ENCODE measurements around the gene CELF6. TPM values are rescaled to one million over a fixed set of nuclear protein-coding genes. Genes with fewer than 3 reads are reported as not detected.
A peak's percentile ranks its signal among the peaks of the same experiment; 100 is the strongest.

Gene CELF6
- total and polyA plus RNA-seq, 4 donors, result 0.10 to 0.92 (median 0.44) TPM

DNA sequence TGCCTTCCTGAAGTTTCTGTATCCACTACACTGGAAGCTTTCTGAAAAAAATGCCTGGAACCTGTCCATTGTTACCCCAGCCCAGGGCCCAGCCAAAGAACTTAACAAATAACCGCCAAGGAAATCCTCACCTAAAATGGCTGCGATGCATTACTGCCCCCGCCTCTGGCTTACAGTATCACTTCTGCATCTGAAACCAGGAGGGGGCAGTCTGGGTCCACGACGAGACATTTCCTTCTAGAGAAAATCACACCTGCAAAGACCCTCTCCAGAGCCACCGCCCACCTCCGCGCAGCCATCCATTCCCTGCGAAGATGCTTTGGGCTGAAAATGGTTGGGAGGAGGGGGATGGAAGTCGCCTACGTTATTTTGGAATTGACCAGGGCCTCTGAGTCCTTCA lies 22.4 kb upstream of the CELF6 start:
- no peak overlapping the region for H3K4me3 ChIP-seq (ENCODE audit: low read depth in 1 of 3, low read length in 3 of 3)
- TF ChIP-seq, protein P1, sequence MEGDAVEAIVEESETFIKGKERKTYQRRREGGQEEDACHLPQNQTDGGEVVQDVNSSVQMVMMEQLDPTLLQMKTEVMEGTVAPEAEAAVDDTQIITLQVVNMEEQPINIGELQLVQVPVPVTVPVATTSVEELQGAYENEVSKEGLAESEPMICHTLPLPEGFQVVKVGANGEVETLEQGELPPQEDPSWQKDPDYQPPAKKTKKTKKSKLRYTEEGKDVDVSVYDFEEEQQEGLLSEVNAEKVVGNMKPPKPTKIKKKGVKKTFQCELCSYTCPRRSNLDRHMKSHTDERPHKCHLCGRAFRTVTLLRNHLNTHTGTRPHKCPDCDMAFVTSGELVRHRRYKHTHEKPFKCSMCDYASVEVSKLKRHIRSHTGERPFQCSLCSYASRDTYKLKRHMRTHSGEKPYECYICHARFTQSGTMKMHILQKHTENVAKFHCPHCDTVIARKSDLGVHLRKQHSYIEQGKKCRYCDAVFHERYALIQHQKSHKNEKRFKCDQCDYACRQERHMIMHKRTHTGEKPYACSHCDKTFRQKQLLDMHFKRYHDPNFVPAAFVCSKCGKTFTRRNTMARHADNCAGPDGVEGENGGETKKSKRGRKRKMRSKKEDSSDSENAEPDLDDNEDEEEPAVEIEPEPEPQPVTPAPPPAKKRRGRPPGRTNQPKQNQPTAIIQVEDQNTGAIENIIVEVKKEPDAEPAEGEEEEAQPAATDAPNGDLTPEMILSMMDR (IDR thresholded peaks at IDR 0.05; ENCODE audit: low read depth, low read length, missing input control), result peak; percentile 11
- TF ChIP-seq RAD21 (IDR thresholded peaks at IDR 0.05), result peak; percentile 52 to 59
- no peak for TF ChIP-seq JUND (IDR thresholded peaks at IDR 0.05)
- H3K9me3 ChIP-seq (ENCODE audit: control insufficient read depth in 4 of 4, low read length in 3 of 4), result no peaks in the 10 kb centered on the region
- WGBS, result 78% methylated on average over 11 of the region's 11 CpGs
- no peak for DNase-seq (ENCODE audit: low spot score)
- no peak overlapping the region for H3K9ac ChIP-seq (ENCODE audit: low read depth in 1 of 2, low read length in 2 of 2)
- no peaks in the 10 kb centered on the region for H3K4me1 ChIP-seq (ENCODE audit: control insufficient read depth in 4 of 4, insufficient read depth in 4 of 4, low read length in 3 of 4)
- H3K27ac ChIP-seq (ENCODE audit: low read depth in 1 of 2, low read length in 2 of 2), result no peak overlapping the region
- H3K36me3 ChIP-seq (ENCODE audit: control insufficient read depth in 4 of 4, insufficient read depth in 3 of 4, low read depth in 1 of 4, low read length in 3 of 4), result peaks cover 10 to 54% (median 33%) of the 10 kb centered on the region in 4 donors
- H3K27me3 ChIP-seq (ENCODE audit: control insufficient read depth in 4 of 4, insufficient read depth in 4 of 4, low read length in 3 of 4), result no peaks in the 10 kb centered on the region

DNA sequence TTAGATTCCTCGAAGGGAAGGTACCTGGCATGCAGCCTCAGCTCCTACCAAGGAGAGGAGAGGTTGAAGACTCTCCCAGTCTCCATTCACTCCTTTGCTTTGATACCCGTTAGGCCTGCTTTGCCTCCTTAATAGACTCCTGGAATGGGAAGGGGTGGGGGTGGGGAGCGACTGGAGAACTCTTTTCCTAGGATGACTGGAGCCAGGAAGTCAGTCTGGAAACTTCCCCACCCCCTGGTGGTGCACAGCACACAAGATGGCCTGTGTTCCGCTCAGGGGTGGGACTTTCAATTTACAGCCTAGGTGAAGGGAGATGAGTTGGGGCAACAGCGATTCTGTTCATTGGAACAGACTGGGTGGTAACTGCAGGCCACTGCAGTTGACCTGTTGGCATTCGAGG lies 21.4 kb upstream of the CELF6 start:
- peaks cover 10 to 44% (median 26%) of the 10 kb centered on the region in 4 donors for H3K36me3 ChIP-seq (ENCODE audit: control insufficient read depth in 4 of 4, insufficient read depth in 3 of 4, low read depth in 1 of 4, low read length in 3 of 4)

DNA sequence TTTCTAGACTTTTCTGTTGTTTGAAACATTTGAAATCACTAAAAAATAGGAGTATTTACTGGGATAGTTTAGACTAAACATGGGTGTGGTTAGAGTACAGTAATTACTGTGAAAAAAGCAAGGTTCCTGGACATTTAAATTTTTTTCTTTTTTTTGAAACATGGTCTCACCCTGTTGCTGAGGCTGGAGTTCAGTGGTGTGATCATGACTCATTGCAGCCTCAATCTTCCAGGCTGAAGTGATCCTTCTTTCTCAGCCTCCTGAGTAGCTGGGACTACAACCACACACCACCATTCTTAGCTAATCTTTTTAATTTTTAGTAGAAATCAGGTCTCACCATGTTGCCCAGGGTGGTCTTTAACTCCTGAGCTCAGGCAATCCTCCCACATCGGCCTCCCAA lies 20.4 kb upstream of the CELF6 start:
- Histone ChIP-seq H3K27me3 (ENCODE audit: control insufficient read depth in 4 of 4, insufficient read depth in 4 of 4, low read length in 3 of 4) (no peaks in the 10 kb centered on the region), H3K9ac (ENCODE audit: low read depth in 1 of 2, low read length in 2 of 2) (no peak overlapping the region), H3K4me3 (ENCODE audit: low read depth in 1 of 3, low read length in 3 of 3) (no peak overlapping the region), H3K9me3 (ENCODE audit: control insufficient read depth in 4 of 4, low read length in 3 of 4) (no peaks in the 10 kb centered on the region), H3K36me3 (ENCODE audit: control insufficient read depth in 4 of 4, insufficient read depth in 3 of 4, low read depth in 1 of 4, low read length in 3 of 4) (peaks cover 7 to 34% (median 16%) of the 10 kb centered on the region in 4 donors), H3K4me1 (ENCODE audit: control insufficient read depth in 4 of 4, insufficient read depth in 4 of 4, low read length in 3 of 4) (no peaks in the 10 kb centered on the region), H3K27ac (ENCODE audit: low read depth in 1 of 2, low read length in 2 of 2) (no peak overlapping the region)
- WGBS, result 98% methylated on average over 1 of the region's 1 CpG
- DNase-seq (ENCODE audit: low spot score), result no peak
- TF ChIP-seq, protein P2, sequence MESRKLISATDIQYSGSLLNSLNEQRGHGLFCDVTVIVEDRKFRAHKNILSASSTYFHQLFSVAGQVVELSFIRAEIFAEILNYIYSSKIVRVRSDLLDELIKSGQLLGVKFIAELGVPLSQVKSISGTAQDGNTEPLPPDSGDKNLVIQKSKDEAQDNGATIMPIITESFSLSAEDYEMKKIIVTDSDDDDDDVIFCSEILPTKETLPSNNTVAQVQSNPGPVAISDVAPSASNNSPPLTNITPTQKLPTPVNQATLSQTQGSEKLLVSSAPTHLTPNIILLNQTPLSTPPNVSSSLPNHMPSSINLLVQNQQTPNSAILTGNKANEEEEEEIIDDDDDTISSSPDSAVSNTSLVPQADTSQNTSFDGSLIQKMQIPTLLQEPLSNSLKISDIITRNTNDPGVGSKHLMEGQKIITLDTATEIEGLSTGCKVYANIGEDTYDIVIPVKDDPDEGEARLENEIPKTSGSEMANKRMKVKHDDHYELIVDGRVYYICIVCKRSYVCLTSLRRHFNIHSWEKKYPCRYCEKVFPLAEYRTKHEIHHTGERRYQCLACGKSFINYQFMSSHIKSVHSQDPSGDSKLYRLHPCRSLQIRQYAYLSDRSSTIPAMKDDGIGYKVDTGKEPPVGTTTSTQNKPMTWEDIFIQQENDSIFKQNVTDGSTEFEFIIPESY (IDR thresholded peaks at IDR 0.05), result no peak
- TF ChIP-seq RAD21 (IDR thresholded peaks at IDR 0.05), result no peak
- no peak for TF ChIP-seq NR2F2 (IDR thresholded peaks at IDR 0.05)
- TF ChIP-seq RXRA (IDR thresholded peaks at IDR 0.05), result no peak
- TF ChIP-seq, protein P1 (IDR thresholded peaks at IDR 0.05; ENCODE audit: low read depth, low read length, missing input control), result no peak
- TF ChIP-seq SP1 (IDR thresholded peaks at IDR 0.05), result no peak
- TF ChIP-seq HNF4A (conservative IDR thresholded peaks at IDR 0.05), result no peak
- TF ChIP-seq YY1 (IDR thresholded peaks at IDR 0.05), result no peak
- no peak for TF ChIP-seq EGR1 (IDR thresholded peaks at IDR 0.05; ENCODE audit: low read depth in 2 of 2)
- TF ChIP-seq, protein P3, sequence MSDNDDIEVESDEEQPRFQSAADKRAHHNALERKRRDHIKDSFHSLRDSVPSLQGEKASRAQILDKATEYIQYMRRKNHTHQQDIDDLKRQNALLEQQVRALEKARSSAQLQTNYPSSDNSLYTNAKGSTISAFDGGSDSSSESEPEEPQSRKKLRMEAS (IDR thresholded peaks at IDR 0.05), result no peak
- no peak for TF ChIP-seq JUND (IDR thresholded peaks at IDR 0.05)
- no peak for TF ChIP-seq TAF1 (conservative IDR thresholded peaks at IDR 0.05)
- no peak for TF ChIP-seq HNF4G (IDR thresholded peaks at IDR 0.05)
- no peak for TF ChIP-seq GABPA (IDR thresholded peaks at IDR 0.05 in 1 of 2, conservative IDR thresholded peaks at IDR 0.05 in 1 of 2)
- TF ChIP-seq FOXA2 (IDR thresholded peaks at IDR 0.05), result no peak

More for the DNA sequence above, 21.4 kb upstream of the CELF6 start:
- no peaks in the 10 kb centered on the region for H3K27me3 ChIP-seq (ENCODE audit: control insufficient read depth in 4 of 4, insufficient read depth in 4 of 4, low read length in 3 of 4)
- H3K9ac ChIP-seq (ENCODE audit: low read depth in 1 of 2, low read length in 2 of 2), result no peak overlapping the region
- no peak overlapping the region for H3K27ac ChIP-seq (ENCODE audit: low read depth in 1 of 2, low read length in 2 of 2)
- DNase-seq (ENCODE audit: low spot score), result no peak
- no peaks in the 10 kb centered on the region for H3K9me3 ChIP-seq (ENCODE audit: control insufficient read depth in 4 of 4, low read length in 3 of 4)
- WGBS, result 87% methylated on average over 6 of the region's 6 CpGs
- TF ChIP-seq SP1 (IDR thresholded peaks at IDR 0.05) (no peak), NR2F2 (IDR thresholded peaks at IDR 0.05) (no peak), HNF4G (IDR thresholded peaks at IDR 0.05) (no peak), RXRA (IDR thresholded peaks at IDR 0.05) (no peak), RAD21 (IDR thresholded peaks at IDR 0.05) (no peak), TAF1 (conservative IDR thresholded peaks at IDR 0.05) (no peak)
- TF ChIP-seq, protein P1 (IDR thresholded peaks at IDR 0.05; ENCODE audit: low read depth, low read length, missing input control), result no peak
- H3K4me3 ChIP-seq (ENCODE audit: low read depth in 1 of 3, low read length in 3 of 3), result no peak overlapping the region
- no peaks in the 10 kb centered on the region for H3K4me1 ChIP-seq (ENCODE audit: control insufficient read depth in 4 of 4, insufficient read depth in 4 of 4, low read length in 3 of 4)
